ENCODE results near the gene LTBP3. TPM values are rescaled to one million over a fixed set of nuclear protein-coding genes. Genes with fewer than 3 reads are reported as not detected.

Gene LTBP3
- total and polyA plus RNA-seq, 2 experiments from 2014 or later, result 53.7 to 85.3 TPM

DNA sequence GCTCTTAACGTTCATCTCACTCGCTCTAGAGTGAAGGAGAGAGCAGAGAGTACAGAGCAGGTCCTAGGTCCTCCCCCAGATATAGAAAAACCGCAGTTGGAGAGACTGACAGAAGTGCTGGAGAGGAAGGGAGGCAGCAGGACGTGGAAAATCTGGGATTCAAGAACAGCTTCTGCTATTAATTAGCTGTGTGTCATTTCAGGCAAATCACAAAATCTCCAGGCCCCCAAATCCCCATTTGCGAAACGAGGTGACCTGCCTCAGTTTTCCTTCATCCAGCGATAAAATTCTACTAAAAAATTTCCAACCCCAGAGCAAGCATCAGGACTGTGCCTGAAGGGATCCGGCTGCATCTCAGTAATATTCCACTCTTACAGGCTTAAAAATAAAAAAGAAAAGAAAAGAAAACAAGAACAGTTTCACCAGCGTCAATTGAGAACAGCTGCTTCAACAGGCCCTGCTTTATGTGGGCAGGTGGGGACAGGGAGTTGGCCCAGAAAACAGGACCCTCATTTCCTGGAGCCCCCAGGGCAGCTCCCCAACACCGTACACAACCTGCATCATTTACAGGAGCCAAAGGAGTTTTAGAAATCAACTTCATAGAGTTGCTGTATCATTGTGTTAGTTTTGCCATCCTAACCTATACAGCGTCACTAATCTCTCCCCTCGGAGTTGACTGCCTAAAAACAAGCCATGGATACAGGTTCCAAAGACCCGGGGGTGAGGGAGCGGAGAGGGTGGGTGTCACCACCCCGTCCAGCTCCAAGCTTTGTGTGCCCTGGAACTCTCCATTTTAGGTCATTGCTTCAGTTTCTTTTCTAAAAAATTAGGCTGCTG lies 61.6 kb downstream of the LTBP3 start:
- DNase-seq (ENCODE audit: low spot score), result peak; percentile 24
- Histone ChIP-seq H3K27ac (peak overlapping the region; percentile 96), H4K20me1 (ENCODE audit: insufficient read depth, poor library complexity, severe bottlenecking) (peaks cover 25% of the 10 kb centered on the region), H3K79me2 (peaks cover 73% of the 10 kb centered on the region), H3K27me3 (no peaks in the 10 kb centered on the region), H3K36me3 (replicated peaks; ENCODE audit: insufficient read depth, low read depth) (peaks cover 10% of the 10 kb centered on the region), H3K4me1 (ENCODE audit: insufficient read depth) (peaks cover 54% of the 10 kb centered on the region), H2AFZ (no peak overlapping the region), H3K4me3 (peak overlapping the region; percentile 6), H3K9me3 (ENCODE audit: low read depth) (no peaks in the 10 kb centered on the region), H3K9me2 (replicated peaks; ENCODE audit: insufficient read depth) (no peaks in the 10 kb centered on the region), H3K4me2 (peak overlapping the region; percentile 72)
- WGBS (ENCODE audit: low lambda C conversion rate, missing lambda C conversion rate), result 41% methylated on average over 15 of the region's 15 CpGs
- TF ChIP-seq EZH2phosphoT487 (IDR thresholded peaks at IDR 0.05; ENCODE audit: low read depth, severe bottlenecking, unreplicated experiment), result no peak
- TF ChIP-seq EZH2 (IDR thresholded peaks at IDR 0.05; ENCODE audit: borderline replicate concordance), result no peak
- TF ChIP-seq, protein P1, sequence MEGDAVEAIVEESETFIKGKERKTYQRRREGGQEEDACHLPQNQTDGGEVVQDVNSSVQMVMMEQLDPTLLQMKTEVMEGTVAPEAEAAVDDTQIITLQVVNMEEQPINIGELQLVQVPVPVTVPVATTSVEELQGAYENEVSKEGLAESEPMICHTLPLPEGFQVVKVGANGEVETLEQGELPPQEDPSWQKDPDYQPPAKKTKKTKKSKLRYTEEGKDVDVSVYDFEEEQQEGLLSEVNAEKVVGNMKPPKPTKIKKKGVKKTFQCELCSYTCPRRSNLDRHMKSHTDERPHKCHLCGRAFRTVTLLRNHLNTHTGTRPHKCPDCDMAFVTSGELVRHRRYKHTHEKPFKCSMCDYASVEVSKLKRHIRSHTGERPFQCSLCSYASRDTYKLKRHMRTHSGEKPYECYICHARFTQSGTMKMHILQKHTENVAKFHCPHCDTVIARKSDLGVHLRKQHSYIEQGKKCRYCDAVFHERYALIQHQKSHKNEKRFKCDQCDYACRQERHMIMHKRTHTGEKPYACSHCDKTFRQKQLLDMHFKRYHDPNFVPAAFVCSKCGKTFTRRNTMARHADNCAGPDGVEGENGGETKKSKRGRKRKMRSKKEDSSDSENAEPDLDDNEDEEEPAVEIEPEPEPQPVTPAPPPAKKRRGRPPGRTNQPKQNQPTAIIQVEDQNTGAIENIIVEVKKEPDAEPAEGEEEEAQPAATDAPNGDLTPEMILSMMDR (IDR thresholded peaks at IDR 0.05; ENCODE audit: poor library complexity), result no peak

DNA sequence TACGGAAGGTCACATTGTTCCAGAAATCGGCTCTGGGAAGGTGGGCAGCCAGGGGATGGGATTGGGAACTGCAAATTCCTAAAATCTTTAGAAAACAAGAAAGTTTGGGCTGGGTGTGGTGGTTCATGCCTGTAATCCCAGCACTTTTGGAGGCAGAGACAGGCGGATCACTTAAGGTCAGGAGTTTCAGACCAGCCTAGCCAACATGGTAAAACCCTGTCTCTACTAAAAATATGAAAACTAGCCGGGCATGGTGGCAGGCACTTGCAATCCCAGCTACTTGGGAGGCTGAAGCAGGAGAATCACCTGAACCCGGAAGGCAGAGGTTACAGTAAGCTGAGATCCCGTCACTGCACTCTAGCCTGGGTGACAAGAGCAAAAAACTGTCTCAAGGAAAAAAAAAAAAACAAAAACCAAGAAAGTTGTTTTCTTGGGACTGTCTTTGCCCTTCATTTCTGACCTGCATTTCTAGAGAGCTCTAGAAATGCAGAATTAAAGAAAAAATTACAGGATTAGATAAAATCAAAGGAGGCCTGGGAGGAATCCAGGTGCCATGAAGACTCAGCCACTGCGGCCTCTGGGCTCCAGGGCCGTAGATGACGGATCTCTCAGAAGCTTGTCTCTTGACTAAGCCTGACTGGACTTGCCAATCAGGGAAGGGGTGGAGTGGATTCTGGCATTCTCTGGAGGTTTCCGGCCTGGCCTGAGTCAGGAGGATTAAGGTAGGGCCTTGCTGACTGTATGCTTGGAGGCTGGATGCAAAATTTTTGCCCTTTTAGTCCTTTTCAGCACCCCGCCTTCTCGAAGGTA lies 64.6 kb downstream of the LTBP3 start:
- peak; percentile 87 for DNase-seq (ENCODE audit: low spot score)
- TF ChIP-seq EZH2 (IDR thresholded peaks at IDR 0.05; ENCODE audit: borderline replicate concordance) (no peak), EZH2phosphoT487 (IDR thresholded peaks at IDR 0.05; ENCODE audit: low read depth, severe bottlenecking, unreplicated experiment) (no peak)
- Histone ChIP-seq H3K4me2 (peak overlapping the region; percentile 54), H4K20me1 (ENCODE audit: insufficient read depth, poor library complexity, severe bottlenecking) (no peaks in the 10 kb centered on the region), H3K9me2 (replicated peaks; ENCODE audit: insufficient read depth) (no peaks in the 10 kb centered on the region), H3K79me2 (peaks cover 62% of the 10 kb centered on the region), H3K9me3 (ENCODE audit: low read depth) (no peaks in the 10 kb centered on the region), H3K4me3 (no peak overlapping the region), H3K4me1 (ENCODE audit: insufficient read depth) (peaks cover 84% of the 10 kb centered on the region), H3K27ac (peak overlapping the region; percentile 96), H2AFZ (no peak overlapping the region), H3K27me3 (no peaks in the 10 kb centered on the region), H3K36me3 (replicated peaks; ENCODE audit: insufficient read depth, low read depth) (no peaks in the 10 kb centered on the region)
- 63% methylated on average over 12 of the region's 12 CpGs for WGBS (ENCODE audit: low lambda C conversion rate, missing lambda C conversion rate)

DNA sequence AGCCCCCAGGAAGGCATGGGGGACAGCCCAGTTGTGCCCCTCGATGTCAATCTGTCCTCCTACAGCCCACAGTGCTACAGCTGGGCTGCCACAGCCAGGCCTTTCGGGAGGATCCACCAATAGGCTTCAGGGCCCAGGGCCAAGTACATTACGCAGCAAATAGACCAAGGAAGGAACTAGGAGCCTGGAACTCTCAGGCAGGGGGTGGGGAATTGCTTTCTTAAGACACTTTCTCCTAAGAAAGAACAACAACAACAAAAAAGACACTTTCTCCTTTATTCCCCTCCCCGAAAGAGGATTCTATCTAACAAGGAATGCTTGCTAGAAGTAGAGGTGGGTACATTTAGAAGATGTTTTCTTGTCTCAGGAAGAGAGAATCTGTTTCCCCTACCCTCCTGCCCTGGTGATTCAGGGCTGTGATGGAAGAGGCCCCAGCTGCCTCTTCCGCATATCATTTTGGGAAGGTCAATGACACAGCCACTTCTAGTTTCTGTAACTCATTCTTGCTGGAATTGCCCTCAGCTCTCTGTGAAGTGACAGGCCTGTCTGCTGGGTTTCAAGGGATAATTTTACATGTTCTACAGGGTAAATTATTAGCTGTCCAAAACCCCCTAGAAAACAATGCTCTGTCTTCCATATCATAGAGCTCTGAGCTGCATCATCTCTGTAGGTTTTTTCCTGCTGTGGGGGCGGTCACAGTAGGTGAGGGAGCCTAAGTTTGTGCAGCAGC lies 65.4 kb downstream of the LTBP3 start:
- no peaks in the 10 kb centered on the region for H3K36me3 ChIP-seq (replicated peaks; ENCODE audit: insufficient read depth, low read depth)
- DNase-seq (ENCODE audit: low spot score), result peak; percentile 70
- H3K9me3 ChIP-seq (ENCODE audit: low read depth), result no peaks in the 10 kb centered on the region
- H4K20me1 ChIP-seq (ENCODE audit: insufficient read depth, poor library complexity, severe bottlenecking), result no peaks in the 10 kb centered on the region
- WGBS (ENCODE audit: low lambda C conversion rate, missing lambda C conversion rate), result 74% methylated on average over 6 of the region's 6 CpGs
- no peaks in the 10 kb centered on the region for H3K9me2 ChIP-seq (replicated peaks; ENCODE audit: insufficient read depth)
- no peak overlapping the region for H3K4me3 ChIP-seq
- peaks cover 58% of the 10 kb centered on the region for H3K79me2 ChIP-seq
- TF ChIP-seq EZH2phosphoT487 (IDR thresholded peaks at IDR 0.05; ENCODE audit: low read depth, severe bottlenecking, unreplicated experiment) (no peak), EZH2 (IDR thresholded peaks at IDR 0.05; ENCODE audit: borderline replicate concordance) (no peak)
- TF ChIP-seq, protein P1 (IDR thresholded peaks at IDR 0.05; ENCODE audit: poor library complexity), result no peak
- peak overlapping the region; percentile 54 for H3K4me2 ChIP-seq
- H3K27me3 ChIP-seq, result no peaks in the 10 kb centered on the region
- no peak overlapping the region for H2AFZ ChIP-seq
- H3K4me1 ChIP-seq (ENCODE audit: insufficient read depth), result peaks cover 91% of the 10 kb centered on the region
- H3K27ac ChIP-seq, result peak overlapping the region; percentile 96
